OCI-LY7 (cell line): ENCODE results near the gene CHRNA7. TPM values are rescaled to one million over a fixed set of nuclear protein-coding genes. Genes with fewer than 3 reads are reported as not detected.

Source experiments
- BruUV-seq: library from RNA; stranded (reverse); fragments of 400-500 nt; replicated peaks from 2 replicates; lab custom pipeline; 2021; lab: Mats Ljungman, UMichigan
- CTCF ChIA-PET: fragments of 300-600 bp; sonication (Branson Sonifier 250); formaldehyde crosslinking; loops from one replicate; lab custom pipeline; 2022; ENCODE audit warnings: antibody characterized with exemption; ENCODE audit not compliant: unreplicated experiment; lab: Charles Lee
- POLR2A ChIA-PET: fragments of 300-600 bp; sonication (Branson Sonifier 250); formaldehyde crosslinking; loops from one replicate; lab custom pipeline; 2022; ENCODE audit warnings: antibody characterized with exemption; lab: Charles Lee
- DNase-seq: peaks from one replicate; pipeline ENCODE4 v3.0.0-alpha.2; 2015; ENCODE audit warnings: low spot score
- H2AFZ ChIP-seq: fragments of 200-600 bp; sonication (generic), shearing (Covaris generic); 2 replicates; pipeline ENCODE4 v1.6.1; 2014; ENCODE audit warnings: mild to moderate bottlenecking, antibody characterized with exemption, low read length, moderate library complexity
- H3K27ac ChIP-seq: fragments of 200-600 bp; sonication (generic); 2 replicates; pipeline ENCODE4 v1.5.1; 2014; ENCODE audit warnings: mixed run types, low read depth, mild to moderate bottlenecking, moderate library complexity, low read length, inconsistent platforms; ENCODE audit not compliant: poor library complexity, severe bottlenecking
- H3K36me3 ChIP-seq: fragments of 200-600 bp; sonication (generic); 2 replicates; pipeline ENCODE4 v1.6.1; 2014; ENCODE audit warnings: mild to moderate bottlenecking, antibody characterized with exemption, low read length, moderate library complexity, mixed read lengths; ENCODE audit not compliant: insufficient read depth
- H3K4me1 ChIP-seq: fragments of 200-600 bp; sonication (generic); 2 replicates; pipeline ENCODE4 v1.5.1; 2014; ENCODE audit warnings: mild to moderate bottlenecking, low read length; ENCODE audit not compliant: insufficient read depth, poor library complexity, severe bottlenecking
- H3K4me2 ChIP-seq: fragments of 200-600 bp; sonication (generic); 2 replicates; pipeline ENCODE4 v1.6.1; 2014; ENCODE audit warnings: mild to moderate bottlenecking, low read length
- H3K4me3 ChIP-seq: fragments of 200-600 bp; sonication (generic); 2 replicates; pipeline ENCODE4 v1.5.1; 2014; ENCODE audit warnings: mild to moderate bottlenecking, low read depth, low read length; ENCODE audit not compliant: poor library complexity, severe bottlenecking
- H3K79me2 ChIP-seq: fragments of 200-600 bp; sonication (generic); 2 replicates; pipeline ENCODE4 v1.6.1; 2016; ENCODE audit warnings: low read depth, mild to moderate bottlenecking, low read length, moderate library complexity, mixed read lengths; ENCODE audit not compliant: insufficient read depth
- H3K9me2 ChIP-seq: fragments of 200-600 bp; sonication (generic); 2 replicates; pipeline ENCODE4 v1.6.1; 2016; ENCODE audit warnings: mild to moderate bottlenecking, low read length, mixed read lengths; ENCODE audit not compliant: insufficient read depth
- H3K9me3 ChIP-seq: fragments of 200-600 bp; sonication (generic); 2 replicates; pipeline ENCODE4 v1.6.1; 2014; ENCODE audit warnings: mild to moderate bottlenecking, mixed run types, low read length, mixed read lengths
- H4K20me1 ChIP-seq: fragments of 200-600 bp; sonication (generic); 2 replicates; pipeline ENCODE4 v1.6.1; 2014; ENCODE audit warnings: mild to moderate bottlenecking, antibody characterized with exemption, low read length, moderate library complexity, mixed read lengths; ENCODE audit not compliant: insufficient read depth
- CTCF ChIP-seq: fragments of 200-600 bp; sonication (generic); conservative IDR thresholded peaks from 2 replicates; pipeline ENCODE4 v1.5.1; 2014; ENCODE audit warnings: mild to moderate bottlenecking, antibody characterized with exemption, low read length, moderate library complexity, mixed read lengths
- EZH2phosphoT487 ChIP-seq: fragments of 200-600 bp; sonication (generic); IDR thresholded peaks from 2 replicates; pipeline ENCODE4 v1.6.1; 2018; ENCODE audit warnings: low read depth, borderline replicate concordance, mild to moderate bottlenecking, mixed run types, antibody characterized with exemption, low read length, moderate library complexity, mixed read lengths
- intact Hi-C: fragments of 100-400 bp; cut with micrococcal nuclease; formaldehyde crosslinking; loops from one replicate; pipeline ENCODE4 v1.10.0; 2022; ENCODE audit not compliant: unreplicated experiment
- total RNA-seq, 2 experiments: library from RNA; depleted of rRNA in 1 of 2; stranded (reverse); fragments of >200 nt in 1 of 2; shearing (Covaris generic) in 1 of 2; gene quantifications; 2 replicates each; pipeline ENCODE4 v1.2.3, GENCODE V29; 2014 to 2022

The CHRNA7 gene
- total RNA-seq, 2 experiments from 2014 or later, result not detected

GRCh38 chr15:32105258-32106241 lies 75.2 kb downstream of the CHRNA7 start:
- no TSS peak for BruUV-seq
- Histone ChIP-seq H3K9me3 (no peaks in the 10 kb centered on the region), H2AFZ (no peak overlapping the region), H3K27ac (no peak overlapping the region), H3K4me1 (no peaks in the 10 kb centered on the region), H3K4me3 (no peak overlapping the region), H3K36me3 (no peaks in the 10 kb centered on the region), H3K4me2 (no peak overlapping the region), H3K9me2 (no peaks in the 10 kb centered on the region), H4K20me1 (no peaks in the 10 kb centered on the region), H3K79me2 (no peaks in the 10 kb centered on the region)
- ChIA-PET POLR2A (no interaction called here), CTCF (no interaction called here)
- intact Hi-C loops, result no loop called here
- no peak for DNase-seq
- TF ChIP-seq CTCF (no peak), EZH2phosphoT487 (no peak)

- H3K79me2 ChIP-seq, result no peaks in the 10 kb centered on the region
- H3K4me1 ChIP-seq, result no peaks in the 10 kb centered on the region
- H3K4me2 ChIP-seq, result no peak overlapping the region
- ChIA-PET CTCF (no interaction called here), POLR2A (interaction anchor here (0.6 kb wide), 1 partner anchor 10 kb away, joined by 3 read pairs; no protein-coding TSS in a partner anchor)
- no peak overlapping the region for H2AFZ ChIP-seq
- no peaks in the 10 kb centered on the region for H3K36me3 ChIP-seq
- H3K4me3 ChIP-seq, result no peak overlapping the region
- BruUV-seq, result no TSS peak
- DNase-seq, result no peak
- H3K27ac ChIP-seq, result no peak overlapping the region
- TF ChIP-seq EZH2phosphoT487, result no peak
- no peak for TF ChIP-seq CTCF
- no peaks in the 10 kb centered on the region for H4K20me1 ChIP-seq
- H3K9me3 ChIP-seq, result no peaks in the 10 kb centered on the region
- no peaks in the 10 kb centered on the region for H3K9me2 ChIP-seq
- intact Hi-C loops, result no loop called here
Measured at GRCh38 chr15:32106401-32107381, 76.4 kb downstream of the CHRNA7 start.
